RPMI8226 (cell line): ENCODE data around the gene OTOG.

Source experiments
- DNase-seq: peaks from one replicate; pipeline ENCODE4 v3.0.0-alpha.2; 2015

OTOG gene

GRCh38 chr11:17543041-17543440 is 4.0 kb upstream of the OTOG start:
- no peak for DNase-seq

DNA sequence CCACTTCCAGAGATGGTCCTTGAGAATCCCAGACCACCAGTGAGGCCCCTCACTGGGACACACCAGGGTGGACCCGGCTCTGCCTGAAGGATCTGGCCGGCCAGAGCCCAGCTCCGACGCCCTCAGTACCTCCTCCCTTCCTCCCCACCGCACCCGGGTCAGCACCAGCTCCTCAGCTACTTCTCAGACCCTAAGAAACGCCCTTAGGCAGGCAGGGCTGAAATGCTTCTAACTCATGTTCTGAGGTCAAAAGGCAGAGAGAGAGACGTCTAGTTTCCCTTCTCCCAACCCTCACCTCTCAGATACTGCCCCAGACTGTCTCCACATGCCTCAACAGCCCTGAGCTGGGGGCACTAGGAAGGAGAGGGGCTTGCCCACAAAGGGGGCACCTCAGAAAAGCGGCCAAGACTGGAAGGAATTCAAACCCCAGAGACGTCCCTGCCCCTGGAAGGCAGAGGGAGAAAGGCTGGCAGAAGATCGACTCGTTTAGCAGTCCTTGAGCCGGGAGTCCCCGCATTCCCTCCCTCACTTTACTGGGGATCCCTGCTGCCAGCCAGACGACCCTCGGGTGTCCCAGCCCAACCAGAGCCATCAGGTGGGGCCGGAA is 3.4 kb upstream of the OTOG start:
- no peak for DNase-seq

DNA sequence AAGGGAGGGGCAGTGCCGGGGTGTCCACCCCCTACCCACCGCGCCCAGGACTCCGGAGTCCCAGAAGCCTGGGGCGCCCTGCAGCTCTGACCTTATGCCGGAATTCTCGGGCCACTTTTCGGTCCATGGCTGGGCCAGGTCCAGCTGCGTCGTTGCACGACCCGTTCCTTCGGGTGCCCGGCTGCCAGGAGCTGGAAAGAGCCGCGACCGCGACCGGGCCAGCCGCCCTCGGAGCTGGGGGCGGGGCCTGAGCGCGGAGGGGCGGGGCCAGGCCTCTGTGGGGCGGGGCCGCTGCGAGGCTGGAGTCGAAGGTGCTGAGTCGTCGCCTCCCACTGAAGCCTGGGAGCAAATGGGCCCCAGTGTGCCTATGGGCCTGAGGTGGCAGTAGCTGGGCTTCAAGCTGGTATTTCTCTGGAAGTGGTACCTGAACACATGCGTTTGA is 2.9 kb upstream of the OTOG start, which contains the start of gene USH1C:
TSS of gene USH1C (minus strand) at position 236 of the 442 bp plus-strand sequence. CDS start at position 127, 109 bp downstream.
- DNase-seq: no peak

DNA sequence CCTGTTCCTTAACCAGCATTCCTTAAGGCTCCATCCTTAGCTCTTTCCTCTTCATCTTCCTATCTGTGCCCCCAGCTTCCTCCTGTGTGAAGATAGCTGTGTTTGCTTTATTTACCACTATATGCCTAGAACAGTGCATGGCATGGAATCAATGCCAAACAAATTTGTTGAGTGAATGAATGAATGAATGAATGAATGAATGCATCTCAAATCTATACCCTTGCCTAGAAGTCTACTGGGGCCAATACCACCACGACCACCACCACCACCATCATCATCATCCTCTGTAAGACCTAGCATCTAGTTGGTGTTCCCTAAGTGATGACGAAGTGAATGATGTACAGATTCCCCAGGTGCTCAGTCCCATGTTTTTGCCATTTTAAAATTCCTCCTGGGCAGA is 819 bp upstream of the OTOG start:
- no peak for DNase-seq

DNA sequence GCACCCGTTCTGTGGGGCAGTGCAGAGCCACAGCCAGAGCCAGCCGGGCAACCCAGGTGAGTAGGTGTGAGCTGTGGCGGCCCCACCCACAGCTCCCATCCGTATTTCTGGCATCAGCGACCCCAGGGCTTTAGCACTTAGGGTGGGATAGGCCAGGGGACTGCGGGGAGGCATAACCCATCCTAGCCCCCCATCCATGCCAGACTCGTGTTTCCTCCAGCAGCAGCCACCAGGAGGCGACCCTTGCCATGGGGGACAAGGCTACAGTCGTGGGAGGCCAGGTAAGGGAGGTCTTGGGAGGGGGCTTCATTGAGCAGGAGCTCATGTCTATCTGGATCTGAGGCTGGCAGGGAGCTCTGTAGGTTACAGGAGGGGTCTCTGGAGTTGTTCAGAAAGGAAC is 873 bp downstream of the OTOG start:
- DNase-seq: no peak

- peak; percentile 15 for DNase-seq
These were observed 1.4 kb downstream of the OTOG start for GRCh38 chr11:17548444-17548843.

GRCh38 chr11:17550450-17551346 is 3.6 kb downstream of the OTOG start:
- no peak for DNase-seq

DNA sequence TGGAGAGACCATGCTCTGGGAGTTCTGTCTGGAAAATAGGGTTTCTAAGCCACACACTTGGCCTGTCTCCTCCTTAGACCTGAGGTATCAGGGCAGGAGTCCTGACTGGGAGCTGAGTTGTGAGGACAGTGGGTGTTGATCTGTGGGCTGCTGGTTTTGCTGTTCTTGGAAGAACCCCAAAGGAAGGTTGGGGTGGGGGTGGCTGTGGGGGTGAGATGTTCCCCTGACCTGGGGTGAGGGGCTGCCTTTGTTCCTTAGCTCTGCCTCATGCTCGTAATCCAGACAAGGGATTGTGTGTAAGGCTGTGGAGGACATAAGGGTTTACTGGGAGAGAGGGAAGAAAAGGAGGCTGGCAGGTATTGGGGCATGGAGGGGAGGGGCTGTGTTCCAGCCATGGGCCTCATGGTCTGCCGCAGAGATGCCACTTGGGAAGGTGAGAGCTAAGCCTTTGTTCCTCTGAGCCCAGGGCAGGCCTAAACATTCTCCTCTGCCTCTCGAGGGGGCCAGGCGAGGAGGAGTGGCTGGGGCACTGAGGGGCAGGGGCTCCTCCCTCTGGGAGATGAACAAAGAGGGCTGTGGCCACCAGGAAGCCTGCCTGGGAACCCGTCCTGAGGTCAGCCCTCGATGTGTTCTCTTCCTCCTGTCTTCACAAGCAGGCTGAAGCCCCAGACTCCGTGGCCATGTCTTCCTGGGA is 4.4 kb downstream of the OTOG start:
- DNase-seq: no peak

GRCh38 chr11:17552041-17552355 is 4.9 kb downstream of the OTOG start:
- DNase-seq: no peak

GRCh38 chr11:17552392-17553248 is 5.6 kb downstream of the OTOG start:
- no peak for DNase-seq

DNA sequence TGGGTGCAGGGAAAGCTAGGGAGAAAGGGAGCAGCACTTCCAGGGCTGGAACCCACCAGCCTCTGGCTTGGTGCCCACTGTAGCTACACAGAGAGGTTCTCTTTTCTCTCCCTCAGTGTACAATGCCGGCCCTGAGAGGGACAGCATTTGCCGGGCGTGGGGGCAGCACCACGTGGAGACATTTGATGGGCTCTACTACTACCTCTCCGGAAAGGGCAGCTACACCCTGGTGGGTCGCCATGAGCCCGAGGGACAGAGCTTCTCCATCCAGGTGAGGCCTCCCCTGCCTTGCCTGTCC is 6.1 kb downstream of the OTOG start:
- DNase-seq: no peak

DNA sequence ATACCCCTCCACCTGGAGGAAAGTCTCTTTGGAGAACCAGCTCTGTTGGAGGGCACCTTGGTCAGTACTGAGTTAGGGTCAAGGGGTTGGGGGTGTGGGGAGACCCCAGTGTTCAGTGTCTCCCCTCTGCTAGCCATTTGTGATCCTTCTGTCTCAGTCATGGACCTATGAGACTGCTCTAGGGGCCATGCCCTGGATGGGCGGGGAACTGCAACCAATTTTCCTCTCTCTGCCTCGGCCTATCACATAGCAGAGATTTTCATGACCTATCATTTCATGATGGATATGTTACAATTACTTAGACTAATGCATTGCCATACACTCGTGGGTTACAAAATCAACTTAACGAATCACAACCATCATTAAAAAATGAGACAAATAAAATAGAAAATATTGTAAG is 7.4 kb downstream of the OTOG start:
- DNase-seq: no peak

GRCh38 chr11:17556999-17557398 is 9.9 kb downstream of the OTOG start:
- no peak for DNase-seq

- DNase-seq: no peak
These were observed 11.1 kb downstream of the OTOG start for GRCh38 chr11:17558025-17558780.

DNA sequence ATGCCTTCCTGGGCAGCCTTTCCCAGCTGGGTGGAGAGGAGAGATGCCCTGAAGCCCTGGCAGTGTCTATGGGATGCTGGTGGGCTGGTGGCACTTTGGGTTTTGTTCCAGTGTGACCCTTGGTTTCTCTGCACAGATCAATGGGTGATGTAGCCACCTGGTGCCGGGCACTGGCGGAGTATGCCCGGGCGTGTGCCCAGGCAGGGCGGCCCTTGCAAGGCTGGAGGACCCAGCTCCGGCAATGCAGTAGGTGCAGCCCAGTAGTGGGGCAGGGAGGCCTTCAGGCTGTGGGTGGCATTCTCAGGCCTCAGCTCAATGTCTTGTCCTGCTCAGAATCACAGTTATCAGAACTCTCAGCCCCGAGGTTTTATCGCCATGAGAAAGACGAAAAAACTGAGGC is 11.9 kb downstream of the OTOG start:
- no peak for DNase-seq

GRCh38 chr11:17559341-17560087 is 12.5 kb downstream of the OTOG start:
- no peak for DNase-seq

GRCh38 chr11:17560281-17561110 is 13.4 kb downstream of the OTOG start:
- DNase-seq: no peak

DNA sequence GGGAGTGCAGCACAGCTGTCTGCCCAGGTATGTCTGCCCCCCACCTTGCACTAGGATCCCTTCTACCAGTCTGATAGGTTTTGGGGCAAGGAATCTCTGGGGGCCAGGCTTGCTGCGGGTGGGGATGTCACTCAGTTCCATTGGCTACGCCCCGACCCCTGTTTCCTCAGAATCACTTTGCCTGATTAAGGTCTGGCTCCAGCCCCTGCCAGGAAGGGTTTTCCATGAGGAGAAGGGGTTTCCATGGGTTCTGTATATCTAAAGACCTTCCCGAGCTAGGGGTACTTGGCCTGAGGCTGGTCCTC is 14.0 kb downstream of the OTOG start:
- DNase-seq: no peak

DNA sequence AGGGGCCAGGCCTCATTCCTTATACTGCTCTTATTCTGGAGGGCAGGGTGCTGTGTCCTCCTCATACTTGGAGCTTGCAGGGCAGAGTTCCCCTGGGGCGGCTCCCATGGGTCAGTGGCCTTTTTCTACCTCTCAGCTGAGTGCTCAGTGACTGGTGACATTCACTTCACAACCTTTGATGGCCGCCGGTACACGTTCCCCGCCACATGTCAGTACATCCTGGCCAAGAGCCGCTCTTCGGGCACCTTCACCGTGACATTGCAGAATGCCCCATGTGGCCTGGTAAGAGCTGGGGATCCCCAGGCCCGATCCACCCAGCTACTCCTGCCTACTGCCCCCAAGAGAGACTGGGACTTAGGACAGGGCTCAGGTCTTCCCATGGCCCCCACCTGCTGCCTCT is 14.5 kb downstream of the OTOG start:
- no peak for DNase-seq

- DNase-seq: no peak
These were observed 16.2 kb downstream of the OTOG start for GRCh38 chr11:17563231-17563646.
